GM19025 (cell line): ENCODE results near the gene RGS21.
"Not testable (repeated sequence)": the region's sequence is repeated elsewhere in the genome, so short reads cannot be mapped to it uniquely, and the experiment has no call there.

Source experiments
- ATAC-seq: cut with Tn5 transposase; IDR thresholded peaks from one replicate; pipeline ENCODE4 v1.9.1; 2021; ENCODE audit warnings: mild to moderate bottlenecking, low read depth, moderate library complexity; ENCODE audit not compliant: unreplicated experiment

RGS21 gene, protein sequence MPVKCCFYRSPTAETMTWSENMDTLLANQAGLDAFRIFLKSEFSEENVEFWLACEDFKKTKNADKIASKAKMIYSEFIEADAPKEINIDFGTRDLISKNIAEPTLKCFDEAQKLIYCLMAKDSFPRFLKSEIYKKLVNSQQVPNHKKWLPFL

DNA sequence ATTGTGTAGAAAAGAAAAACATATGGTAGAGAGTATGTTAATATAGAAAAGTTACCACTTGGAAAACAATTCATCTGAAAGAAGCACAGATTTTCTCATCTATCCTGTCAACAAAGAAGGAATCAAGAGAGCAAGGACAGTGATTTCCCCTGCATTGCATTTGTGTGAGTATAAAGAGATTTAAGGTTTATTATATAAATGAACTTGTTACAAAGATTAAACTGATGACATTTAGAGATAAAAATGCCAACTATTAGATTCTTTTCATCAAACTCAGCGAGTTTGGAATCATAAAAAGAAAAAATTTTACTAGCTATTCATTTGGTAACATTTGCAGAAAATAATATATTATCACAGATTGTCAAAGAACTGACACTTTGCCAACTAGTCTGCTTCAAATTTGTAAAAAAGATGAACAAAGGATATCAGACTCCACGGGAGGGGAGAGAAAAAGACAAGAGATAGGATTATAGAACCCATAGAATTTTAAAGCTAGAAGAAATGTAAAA is at the start of gene RGS21:
Gene RGS21, plus strand, starts transcription at position 51 of the 509 bp plus-strand sequence. CDS start 26,045 bp downstream, outside the sequence.
- ATAC-seq = no peak

DNA sequence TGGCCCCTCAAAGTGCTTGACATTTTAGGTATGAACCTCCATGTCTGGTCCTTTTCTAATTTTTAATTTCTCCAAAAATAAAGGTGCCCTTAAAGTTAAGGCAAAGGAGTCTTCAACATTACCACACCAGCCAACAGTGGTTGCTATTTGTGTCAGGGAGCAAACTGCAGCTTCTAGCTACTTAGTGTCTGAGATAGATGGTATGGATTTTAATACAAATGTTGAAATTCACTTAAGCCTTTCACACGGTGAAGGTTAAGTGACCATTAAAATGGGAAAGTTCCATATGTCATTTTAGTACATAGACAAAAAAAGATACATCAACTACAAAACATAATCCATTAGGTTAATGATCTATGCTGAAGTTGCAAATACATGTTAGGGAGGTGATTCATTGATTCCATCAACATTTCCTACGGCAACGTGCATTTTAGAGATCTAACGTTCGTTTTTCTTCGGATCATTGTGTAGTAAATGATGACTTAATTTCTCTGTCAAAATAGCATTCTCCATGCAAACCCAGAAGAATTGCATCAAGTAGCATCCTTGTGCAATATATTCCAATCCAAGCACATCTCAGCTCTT is 48.2 kb upstream of the RGS21 start:
- no peak for ATAC-seq

DNA sequence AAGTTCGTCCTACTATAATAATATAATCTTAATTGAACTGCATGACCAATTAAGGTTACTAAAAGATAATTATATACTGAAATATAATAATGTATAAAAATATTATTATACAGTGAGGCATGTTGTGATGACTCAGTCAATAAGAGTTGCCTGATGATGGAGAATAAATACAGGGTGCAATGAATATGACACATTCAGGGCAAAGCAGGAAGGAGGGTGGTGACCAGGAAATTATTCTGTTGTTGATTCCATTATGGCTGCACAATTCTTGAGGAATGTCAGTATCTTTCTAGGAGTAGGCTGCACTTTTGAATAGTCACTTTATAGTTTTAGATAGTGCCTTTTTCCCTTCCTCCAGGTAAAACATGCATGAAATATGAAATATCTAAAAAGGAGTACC is 46.4 kb upstream of the RGS21 start:
- no peak for ATAC-seq

DNA sequence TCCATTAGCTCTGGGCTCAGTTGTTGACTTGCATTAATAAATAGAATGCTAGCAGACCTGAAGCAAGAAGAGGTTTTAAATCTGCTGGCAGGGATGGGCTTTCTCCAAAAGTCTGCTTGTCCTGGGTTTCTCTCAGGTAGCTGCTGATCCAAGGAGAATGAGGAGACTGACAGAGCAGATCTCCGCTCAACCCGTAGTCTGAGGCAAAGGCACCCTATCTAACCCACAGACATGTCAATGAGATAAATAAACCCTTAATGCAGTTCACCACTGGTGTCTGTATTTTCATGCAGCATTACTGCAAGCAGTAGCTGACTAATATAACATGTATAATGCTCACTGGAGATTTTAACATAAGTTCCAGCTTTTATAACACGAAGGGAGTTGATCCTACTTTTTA is 44.1 kb upstream of the RGS21 start:
- no peak for ATAC-seq

DNA sequence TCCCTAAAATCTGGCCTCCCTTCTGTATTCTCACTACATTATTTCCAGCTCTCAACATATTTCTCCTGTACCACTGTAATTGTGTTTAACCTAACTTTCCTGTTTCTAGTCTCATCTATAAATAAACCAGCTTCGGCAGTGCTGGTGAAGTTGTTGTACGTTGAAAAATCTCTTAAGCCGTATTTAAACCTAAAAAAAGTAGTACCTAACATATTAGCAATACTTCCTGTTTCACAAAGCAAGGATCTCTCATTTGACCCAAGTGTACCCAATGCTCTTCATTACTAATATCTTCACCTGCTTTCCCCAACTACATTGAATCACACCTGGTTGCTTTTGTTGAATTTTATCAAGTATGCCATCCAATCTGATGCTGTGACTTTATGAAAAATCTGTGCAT is 42.2 kb upstream of the RGS21 start:
- no peak for ATAC-seq

DNA sequence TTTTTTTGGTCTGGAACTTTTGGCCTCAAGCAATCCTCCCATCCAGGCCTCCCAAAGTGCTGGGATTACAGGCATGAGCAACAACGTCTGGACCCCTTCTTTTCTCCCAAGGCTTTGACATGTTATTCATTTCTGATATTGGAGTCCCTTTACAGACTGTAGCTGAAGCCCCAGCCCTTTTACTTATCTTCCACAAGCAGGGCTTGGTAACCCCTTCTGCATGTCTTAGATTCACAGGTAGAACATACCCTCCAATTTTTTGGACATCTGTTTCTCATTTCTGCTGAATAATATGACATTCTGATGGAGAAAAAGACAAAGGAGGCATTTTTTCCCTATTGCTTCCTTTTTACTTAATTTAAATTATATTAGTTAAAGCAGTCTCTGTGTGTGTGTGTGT is 39.2 kb upstream of the RGS21 start:
- no peak for ATAC-seq

DNA sequence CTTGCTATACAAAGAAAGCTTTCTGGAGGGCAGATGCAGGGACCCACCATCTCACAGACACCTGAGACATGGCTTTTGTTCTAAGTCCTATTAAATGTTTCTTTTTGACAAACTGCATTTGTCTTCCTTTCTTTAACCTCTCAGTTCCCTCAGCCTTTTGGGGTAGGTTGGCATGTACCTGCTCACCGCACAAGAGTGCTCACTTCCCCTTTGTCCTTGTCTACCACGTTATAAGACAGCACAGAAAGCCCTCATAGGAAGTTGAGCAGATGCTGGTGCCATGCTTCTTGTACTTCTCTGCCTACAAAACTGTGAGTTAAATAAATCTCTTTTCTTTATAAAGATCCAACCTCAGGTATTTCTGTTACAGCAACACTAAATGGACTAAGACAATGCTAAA is 31.9 kb upstream of the RGS21 start:
- peak; percentile 55 for ATAC-seq

DNA sequence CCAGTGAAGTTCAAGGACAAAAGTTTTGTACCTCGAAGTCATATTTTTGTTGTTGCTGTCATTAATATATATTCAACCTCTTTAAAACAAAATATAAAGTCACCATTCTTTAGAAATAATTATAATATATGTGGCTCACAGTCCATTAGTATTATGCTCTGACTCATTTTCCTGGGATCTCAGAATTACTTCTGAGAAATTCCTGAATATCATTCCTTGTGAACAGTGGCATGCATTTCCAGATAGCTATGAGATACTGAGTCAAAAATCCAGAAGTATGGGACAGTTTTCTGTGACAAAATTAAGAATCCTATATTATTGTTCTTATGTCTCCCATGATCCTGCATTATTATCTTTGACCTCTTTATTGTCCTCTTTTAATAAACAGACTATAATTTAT is 13.8 kb upstream of the RGS21 start:
- ATAC-seq = no peak

DNA sequence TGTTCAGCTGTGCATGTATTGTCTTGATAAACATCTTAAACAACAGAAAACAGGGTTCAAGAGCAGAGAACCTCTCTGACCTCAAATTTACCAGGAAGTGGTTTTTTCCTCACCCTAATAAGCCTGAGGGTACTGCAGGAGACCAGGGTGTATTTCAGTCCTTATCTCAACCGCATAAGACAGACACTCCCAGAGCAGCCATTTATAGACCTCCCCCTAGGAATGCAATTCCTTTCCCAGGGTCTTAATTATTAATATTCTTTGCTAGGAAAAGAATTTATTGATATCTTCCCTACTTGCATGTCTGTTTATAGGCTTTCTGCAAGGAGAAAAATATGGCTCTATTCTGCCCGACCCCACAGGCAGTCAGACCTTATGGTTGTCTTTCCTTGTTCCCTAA is 8.5 kb upstream of the RGS21 start:
- ATAC-seq = not testable (repeated sequence)

DNA sequence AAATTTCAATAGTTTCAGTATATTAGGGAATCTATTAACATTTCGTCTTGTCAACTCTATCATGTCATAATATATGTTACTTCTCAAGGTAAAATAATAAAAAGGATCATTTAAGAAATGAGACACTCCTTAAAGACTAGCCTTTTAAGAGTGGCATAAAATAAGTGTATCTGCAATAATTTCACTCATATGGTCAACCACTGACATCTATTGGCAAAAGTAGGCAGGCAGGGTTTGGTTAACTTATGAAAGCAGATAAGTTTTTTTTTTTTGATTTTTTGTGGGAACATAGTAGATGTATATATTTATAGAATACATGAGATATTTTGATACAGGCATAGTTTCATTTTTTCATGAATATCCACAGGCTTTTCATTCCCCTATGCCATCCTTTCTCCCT is 5.5 kb upstream of the RGS21 start:
- no peak for ATAC-seq

DNA sequence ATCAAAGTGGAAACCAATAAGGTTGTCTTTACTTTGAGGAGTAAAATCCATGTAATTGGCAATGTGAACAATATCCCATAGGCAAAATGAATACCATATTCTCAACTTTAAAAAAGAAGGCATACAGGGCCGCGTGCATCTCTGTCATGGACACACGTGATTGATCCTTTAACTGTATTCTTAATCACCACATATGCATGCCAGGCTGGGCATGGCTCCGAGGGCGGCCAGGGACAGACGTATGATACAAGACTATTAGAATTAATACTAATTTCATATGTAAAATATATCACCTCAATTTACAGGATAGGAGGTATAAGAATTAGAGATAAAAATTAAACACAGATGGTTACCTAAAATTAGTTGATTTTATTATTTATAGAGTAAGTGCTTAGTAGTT is 11.2 kb downstream of the RGS21 start:
- ATAC-seq = no peak

DNA sequence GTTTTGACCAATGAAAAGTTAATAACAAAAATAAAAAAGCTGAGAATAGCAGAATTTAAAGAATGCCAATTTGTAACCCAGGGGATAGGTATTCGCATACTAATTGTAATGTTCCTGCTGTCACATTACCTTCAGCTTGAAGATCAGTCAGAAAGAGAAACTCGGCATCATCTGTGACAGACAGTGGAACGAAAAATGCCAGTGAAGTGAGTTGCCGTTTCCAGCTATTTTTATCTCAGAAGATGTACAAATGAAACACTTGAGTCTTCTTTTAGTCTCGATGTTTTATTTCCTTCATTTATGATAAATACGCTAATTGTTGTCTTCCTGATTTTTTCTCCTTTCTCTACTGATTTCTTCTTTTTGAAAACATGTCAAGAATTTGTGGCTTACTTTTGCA is 26.1 kb downstream of the RGS21 start:
- ATAC-seq = no peak

DNA sequence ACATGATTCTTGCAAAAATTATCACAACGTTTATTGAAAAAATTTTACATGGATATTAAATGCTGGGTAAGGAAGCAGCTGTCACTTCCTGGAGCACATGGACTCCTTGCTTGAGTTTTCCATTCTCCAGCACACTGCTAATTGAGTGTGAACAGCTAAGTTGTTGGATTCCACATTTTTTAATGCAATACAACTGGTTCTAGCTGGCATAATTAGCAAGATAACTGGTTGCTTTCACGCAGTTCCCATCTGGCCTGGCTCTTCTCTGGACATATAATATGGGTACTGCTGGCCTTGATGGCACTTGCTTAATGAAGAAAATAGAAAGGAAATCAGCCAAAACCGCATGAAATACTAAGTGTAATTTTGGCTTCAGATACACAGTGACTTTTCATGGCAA is 26.6 kb downstream of the RGS21 start:
- no peak for ATAC-seq

DNA sequence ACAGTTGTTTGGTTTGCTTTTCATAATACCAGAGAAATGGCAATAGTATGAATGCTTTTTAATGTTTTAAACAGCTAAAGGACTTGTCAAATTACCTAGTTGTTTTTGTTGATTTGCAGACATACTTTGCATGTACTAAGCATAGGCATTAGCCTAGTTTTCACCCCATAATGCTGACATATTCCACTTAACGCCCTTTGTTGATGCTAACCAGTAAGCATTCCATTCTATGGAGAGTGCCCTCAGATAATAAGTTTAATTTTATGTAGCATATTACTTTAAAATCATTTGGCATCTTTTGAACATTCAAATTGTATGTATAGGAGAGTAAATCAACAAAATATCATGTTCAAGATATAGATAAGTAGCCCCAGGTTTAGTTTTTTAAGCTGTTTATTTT is 32.5 kb downstream of the RGS21 start:
- ATAC-seq = no peak

DNA sequence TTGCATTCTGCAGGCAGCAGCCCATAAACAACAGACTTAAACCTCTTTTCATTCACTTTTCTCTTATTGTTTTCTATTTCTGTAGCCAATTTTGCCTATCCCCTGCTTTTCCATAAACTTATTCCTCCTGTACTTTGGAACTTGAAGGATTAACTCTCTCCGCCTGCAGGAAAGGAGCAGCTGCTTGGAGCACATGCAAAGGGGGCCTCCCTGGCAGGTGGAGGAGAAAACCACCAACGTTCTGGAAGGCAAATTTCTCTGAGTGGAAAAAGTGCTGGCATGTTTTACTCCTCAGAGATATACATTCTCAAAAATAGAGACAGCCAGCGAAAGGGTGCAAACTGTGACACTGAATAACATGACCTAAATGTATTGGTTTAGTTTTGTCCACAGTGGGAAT is 33.6 kb downstream of the RGS21 start:
- no peak for ATAC-seq

DNA sequence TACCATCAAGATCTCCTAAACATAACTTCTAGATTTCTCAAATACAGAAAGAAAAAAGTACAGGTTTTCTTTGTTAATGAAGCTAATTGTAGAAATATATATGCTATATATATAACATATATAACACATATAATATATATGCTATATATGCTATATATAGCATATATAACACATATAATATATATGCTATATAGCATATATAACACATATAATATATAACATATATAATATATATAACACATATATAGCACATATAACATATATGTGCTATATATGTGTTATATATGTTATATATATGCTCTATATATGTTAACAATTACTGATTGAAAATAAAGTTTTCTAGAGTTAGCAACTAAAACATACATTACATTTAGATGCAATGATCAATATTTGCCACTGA is 34.8 kb downstream of the RGS21 start:
- ATAC-seq = no peak

DNA sequence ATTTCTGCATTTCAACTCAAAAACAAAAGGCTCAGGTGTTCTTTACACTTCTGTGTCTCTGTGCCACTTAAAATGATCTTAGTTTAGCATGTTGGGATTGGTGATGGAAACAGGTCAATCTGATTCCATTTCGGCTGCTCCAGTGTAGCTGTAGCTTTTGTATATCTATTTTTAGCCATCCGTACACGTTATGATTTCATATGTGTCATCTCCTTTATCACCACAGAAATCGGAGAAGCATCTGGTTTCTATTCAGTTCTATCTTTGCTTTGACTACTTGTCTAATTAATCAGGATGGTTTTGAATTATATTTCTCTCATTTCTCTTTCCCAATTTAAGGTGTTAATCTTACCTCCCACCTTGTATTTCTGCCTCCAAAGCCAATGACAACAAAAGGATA is 41.1 kb downstream of the RGS21 start:
- no peak for ATAC-seq

DNA sequence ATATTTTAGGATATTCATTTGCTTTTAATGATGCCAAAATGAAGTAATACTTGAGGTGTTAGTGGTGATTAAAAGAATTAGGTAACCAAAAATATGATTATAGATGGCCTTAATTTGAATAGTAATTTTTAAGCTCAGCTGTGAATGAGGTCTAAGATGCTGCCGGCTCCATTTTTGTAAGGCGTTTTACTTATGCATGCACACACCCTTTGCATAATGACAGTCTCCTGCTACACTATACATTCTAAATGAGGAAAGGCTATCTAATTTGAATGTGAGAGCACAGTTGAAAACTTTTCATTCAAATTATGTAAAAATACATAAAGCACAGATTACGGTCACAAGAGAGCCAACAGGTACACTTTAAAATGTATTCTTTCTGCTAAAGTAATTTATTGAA is 41.6 kb downstream of the RGS21 start:
- no peak for ATAC-seq

DNA sequence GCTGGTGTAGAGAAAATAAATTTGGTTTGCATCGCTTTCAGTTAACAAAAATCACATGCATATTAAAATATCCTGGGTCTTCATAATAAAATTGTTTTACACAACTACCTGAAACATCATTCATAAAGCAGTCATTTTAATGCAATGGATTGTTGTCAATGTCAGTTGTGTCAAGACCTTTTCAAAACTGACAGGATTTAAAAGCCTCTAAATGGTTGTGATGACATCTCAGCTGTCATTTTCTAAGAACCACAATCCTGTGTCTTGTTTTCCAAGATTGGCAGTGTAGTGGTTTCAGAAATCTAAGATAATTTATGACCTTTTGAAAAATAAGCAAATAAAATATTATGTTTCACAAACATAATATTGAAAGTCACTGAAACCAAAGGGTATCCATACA is 42.0 kb downstream of the RGS21 start:
- ATAC-seq = no peak

DNA sequence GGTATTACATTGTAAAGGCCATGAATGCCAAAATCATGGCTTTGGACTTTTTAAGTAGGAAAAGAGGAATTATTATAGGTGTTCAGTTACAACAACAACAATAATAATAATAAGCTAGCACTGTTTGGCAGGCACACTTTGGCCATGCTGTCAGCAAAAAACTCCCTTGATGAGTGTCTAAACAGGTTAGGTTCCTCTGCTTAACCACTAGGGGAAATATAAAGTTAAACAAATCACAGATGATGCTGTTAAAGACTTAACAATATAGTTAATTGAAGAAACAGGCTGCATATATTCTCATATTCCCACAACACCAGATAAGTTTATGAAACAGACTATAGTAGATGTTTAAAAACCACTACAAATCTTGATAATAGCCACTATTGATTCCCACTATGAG is 46.4 kb downstream of the RGS21 start:
- ATAC-seq = no peak

DNA sequence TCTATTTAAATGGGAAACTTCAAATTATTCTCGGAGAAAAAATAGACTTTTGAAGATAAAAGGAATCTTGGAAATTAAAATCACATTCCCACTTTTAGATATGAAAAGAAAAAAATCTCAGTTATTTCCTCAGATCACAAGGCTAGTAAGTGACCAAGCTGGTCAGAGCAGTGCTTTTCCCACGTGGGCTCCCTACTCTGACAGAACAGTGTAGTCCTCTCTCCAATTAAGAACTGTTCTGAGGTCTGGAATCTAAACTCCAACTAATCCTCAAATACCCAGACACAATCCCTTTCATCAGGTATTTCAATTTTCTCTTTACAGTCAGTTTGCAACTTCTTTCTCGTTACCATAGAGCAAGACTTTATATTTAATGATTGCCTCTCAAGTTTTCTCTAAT is 50.6 kb downstream of the RGS21 start:
- no peak for ATAC-seq

DNA sequence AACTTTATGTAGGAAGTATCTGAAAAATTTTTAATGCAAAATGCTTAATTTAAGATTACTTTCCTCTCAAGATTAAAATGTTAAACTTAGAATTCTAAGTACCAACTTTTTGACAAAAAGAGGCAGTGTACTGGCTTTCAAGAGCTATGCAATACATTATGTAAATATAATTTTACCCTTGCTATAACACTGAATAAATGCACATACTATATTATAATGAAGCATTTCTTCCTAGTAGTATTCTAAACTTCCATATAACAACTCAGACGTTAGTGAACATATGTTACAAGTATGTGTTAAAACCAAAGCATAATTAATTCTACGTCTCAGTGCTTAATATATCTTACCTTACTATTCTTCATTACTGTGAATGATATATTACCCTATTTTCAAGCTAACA is 58.5 kb downstream of the RGS21 start:
- no peak for ATAC-seq

DNA sequence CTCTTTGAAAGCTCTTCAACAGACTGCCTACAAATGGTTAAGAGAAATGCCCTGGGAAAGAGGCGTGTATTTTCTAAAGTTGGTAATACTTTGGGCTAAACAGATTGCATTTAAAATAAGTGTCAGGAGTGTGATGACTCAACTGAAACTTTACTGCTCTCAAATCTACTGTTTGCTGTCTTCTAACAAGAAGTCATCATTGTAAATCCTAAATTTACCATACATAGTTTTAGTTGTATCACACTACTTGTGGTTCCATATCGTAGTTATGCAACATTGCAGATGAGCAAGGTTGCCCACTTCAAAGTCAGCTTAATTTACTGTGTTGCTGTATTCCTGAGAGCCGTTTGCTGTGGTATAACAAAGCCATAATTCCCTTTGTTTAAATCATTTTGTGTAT is 59.6 kb downstream of the RGS21 start:
- no peak for ATAC-seq
